ENCODE results near the gene PRKCE.

Gene PRKCE

DNA sequence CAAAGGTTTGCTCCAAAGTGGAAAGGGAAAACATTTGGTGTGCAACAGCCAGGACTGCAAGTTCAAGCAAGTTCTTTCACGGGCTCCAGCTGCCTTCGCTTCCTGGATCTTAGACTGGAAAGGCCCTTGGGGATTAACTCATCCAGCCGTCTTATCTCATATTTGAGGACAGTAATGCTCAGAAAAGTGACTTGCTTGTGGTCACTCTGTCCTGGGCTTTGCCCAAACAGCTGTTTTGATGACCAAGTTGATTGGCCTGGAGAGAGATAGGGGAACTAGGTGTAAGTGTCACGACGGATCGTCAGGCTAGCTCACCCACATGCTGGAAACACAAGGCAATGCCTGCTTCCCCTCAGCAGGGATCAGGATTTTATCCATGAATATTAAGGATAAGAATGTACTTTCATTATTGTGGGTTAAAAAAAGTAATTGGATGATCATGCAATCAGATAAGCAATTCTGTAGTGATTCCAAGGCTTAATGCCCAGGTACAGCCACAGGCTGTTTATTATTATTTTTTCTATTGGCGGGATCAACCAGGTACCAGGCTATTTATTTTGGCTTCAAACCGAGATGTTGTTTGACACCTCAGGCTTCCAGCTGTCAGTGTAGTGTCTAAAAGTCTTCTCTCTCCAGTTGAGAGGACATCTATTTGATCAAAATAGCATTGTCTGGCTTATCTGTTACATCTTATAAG is 483.2 kb downstream of the PRKCE start:
- Histone ChIP-seq H3K27me3 (ENCODE audit: control insufficient read depth in 1 of 2, insufficient read depth in 2 of 2, low read length in 2 of 2) (no peaks in the 10 kb centered on the region), H3K9me3 (ENCODE audit: control insufficient read depth in 1 of 2, low read length in 2 of 2) (no peaks in the 10 kb centered on the region), H3K4me1 (ENCODE audit: control insufficient read depth in 1 of 2, insufficient read depth in 2 of 2, low read length in 2 of 2) (no peaks in the 10 kb centered on the region), H3K9ac (ENCODE audit: low read depth in 1 of 2, low read length in 2 of 2) (no peak overlapping the region), H3K4me3 (ENCODE audit: low read depth in 1 of 2, low read length in 2 of 2) (no peak overlapping the region), H3K27ac (ENCODE audit: low read depth, low read length) (no peak overlapping the region), H3K36me3 (ENCODE audit: control insufficient read depth in 1 of 2, insufficient read depth in 2 of 2, low read length in 2 of 2) (no peaks in the 10 kb centered on the region)

DNA sequence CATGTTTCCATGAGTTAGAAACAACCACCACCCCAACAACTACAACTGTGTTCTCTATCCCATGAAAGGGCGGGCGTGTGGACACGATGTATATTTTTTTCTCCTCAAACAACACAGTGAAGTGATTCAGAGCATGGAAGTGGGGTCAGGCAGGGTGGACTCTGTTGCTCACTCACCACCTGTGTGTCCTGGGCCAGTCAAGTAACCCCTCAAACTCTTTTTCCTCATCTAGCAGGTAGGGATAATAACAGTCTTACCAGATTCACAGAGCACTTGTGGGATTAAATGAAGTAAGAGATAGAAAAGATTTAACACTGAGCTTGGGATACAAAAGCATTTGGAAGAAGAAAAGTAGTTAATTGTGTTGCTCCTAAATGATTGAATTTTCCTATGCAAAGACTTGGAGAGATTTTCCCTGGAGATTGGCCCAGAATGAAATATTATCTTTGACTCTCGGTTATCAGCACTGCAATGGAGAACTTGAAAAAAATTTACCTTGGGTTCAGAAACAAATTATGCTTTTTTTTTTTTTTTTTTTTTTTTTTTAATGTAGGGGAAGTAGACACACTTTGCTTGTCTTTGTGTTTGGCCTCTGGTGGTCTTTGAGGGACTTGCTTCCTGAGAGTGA is 483.9 kb downstream of the PRKCE start:
- Histone ChIP-seq H3K4me3 (ENCODE audit: low read depth in 1 of 2, low read length in 2 of 2) (no peak overlapping the region), H3K9me3 (ENCODE audit: control insufficient read depth in 1 of 2, low read length in 2 of 2) (no peaks in the 10 kb centered on the region), H3K36me3 (ENCODE audit: control insufficient read depth in 1 of 2, insufficient read depth in 2 of 2, low read length in 2 of 2) (no peaks in the 10 kb centered on the region), H3K27ac (ENCODE audit: low read depth, low read length) (no peak overlapping the region), H3K9ac (ENCODE audit: low read depth in 1 of 2, low read length in 2 of 2) (no peak overlapping the region), H3K4me1 (ENCODE audit: control insufficient read depth in 1 of 2, insufficient read depth in 2 of 2, low read length in 2 of 2) (no peaks in the 10 kb centered on the region), H3K27me3 (ENCODE audit: control insufficient read depth in 1 of 2, insufficient read depth in 2 of 2, low read length in 2 of 2) (no peaks in the 10 kb centered on the region)

- H3K36me3 ChIP-seq (ENCODE audit: control insufficient read depth in 1 of 2, insufficient read depth in 2 of 2, low read length in 2 of 2), result no peaks in the 10 kb centered on the region
- H3K9me3 ChIP-seq (ENCODE audit: control insufficient read depth in 1 of 2, low read length in 2 of 2), result no peaks in the 10 kb centered on the region
- H3K9ac ChIP-seq (ENCODE audit: low read depth in 1 of 2, low read length in 2 of 2), result no peak overlapping the region
- H3K27ac ChIP-seq (ENCODE audit: low read depth, low read length), result no peak overlapping the region
- H3K4me1 ChIP-seq (ENCODE audit: control insufficient read depth in 1 of 2, insufficient read depth in 2 of 2, low read length in 2 of 2), result no peaks in the 10 kb centered on the region
- H3K27me3 ChIP-seq (ENCODE audit: control insufficient read depth in 1 of 2, insufficient read depth in 2 of 2, low read length in 2 of 2), result no peaks in the 10 kb centered on the region
- H3K4me3 ChIP-seq (ENCODE audit: low read depth in 1 of 2, low read length in 2 of 2), result no peak overlapping the region
These were observed 484.5 kb downstream of the PRKCE start for GRCh38 chr2:46135958-46136357.

DNA sequence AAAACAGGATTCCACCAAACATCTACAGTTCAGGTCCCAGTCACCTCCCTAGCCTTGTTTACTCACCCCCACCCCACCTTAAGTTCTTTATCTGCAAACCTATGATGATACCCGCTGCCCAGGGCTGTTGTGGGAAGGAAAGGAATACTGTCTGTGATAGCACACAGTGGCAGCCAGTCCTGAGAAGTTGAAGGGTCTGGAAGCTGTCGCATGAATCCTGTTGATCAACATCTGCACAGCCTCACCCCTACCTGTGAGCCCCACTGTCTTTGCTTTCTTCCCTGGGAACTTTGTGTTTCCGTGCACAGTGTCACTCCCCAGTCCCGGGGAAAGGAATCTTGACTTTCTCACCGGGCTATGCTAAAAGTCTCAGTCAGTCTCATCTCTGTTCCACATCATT is 485.0 kb downstream of the PRKCE start:
- H3K27me3 ChIP-seq (ENCODE audit: control insufficient read depth in 1 of 2, insufficient read depth in 2 of 2, low read length in 2 of 2), result no peaks in the 10 kb centered on the region
- H3K27ac ChIP-seq (ENCODE audit: low read depth, low read length), result no peak overlapping the region
- H3K36me3 ChIP-seq (ENCODE audit: control insufficient read depth in 1 of 2, insufficient read depth in 2 of 2, low read length in 2 of 2), result no peaks in the 10 kb centered on the region
- H3K9ac ChIP-seq (ENCODE audit: low read depth in 1 of 2, low read length in 2 of 2), result no peak overlapping the region
- H3K4me3 ChIP-seq (ENCODE audit: low read depth in 1 of 2, low read length in 2 of 2), result no peak overlapping the region
- H3K4me1 ChIP-seq (ENCODE audit: control insufficient read depth in 1 of 2, insufficient read depth in 2 of 2, low read length in 2 of 2), result no peaks in the 10 kb centered on the region
- H3K9me3 ChIP-seq (ENCODE audit: control insufficient read depth in 1 of 2, low read length in 2 of 2), result no peaks in the 10 kb centered on the region

GRCh38 chr2:46136953-46137352 is 485.5 kb downstream of the PRKCE start:
- Histone ChIP-seq H3K27me3 (ENCODE audit: control insufficient read depth in 1 of 2, insufficient read depth in 2 of 2, low read length in 2 of 2) (no peaks in the 10 kb centered on the region), H3K9me3 (ENCODE audit: control insufficient read depth in 1 of 2, low read length in 2 of 2) (no peaks in the 10 kb centered on the region), H3K36me3 (ENCODE audit: control insufficient read depth in 1 of 2, insufficient read depth in 2 of 2, low read length in 2 of 2) (no peaks in the 10 kb centered on the region), H3K4me3 (ENCODE audit: low read depth in 1 of 2, low read length in 2 of 2) (no peak overlapping the region), H3K4me1 (ENCODE audit: control insufficient read depth in 1 of 2, insufficient read depth in 2 of 2, low read length in 2 of 2) (peaks cover 0 to under 1% of the 10 kb centered on the region in 2 donors), H3K9ac (ENCODE audit: low read depth in 1 of 2, low read length in 2 of 2) (no peak overlapping the region), H3K27ac (ENCODE audit: low read depth, low read length) (no peak overlapping the region)

GRCh38 chr2:46142546-46143428 is 491.3 kb downstream of the PRKCE start:
- H3K9ac ChIP-seq (ENCODE audit: low read depth in 1 of 2, low read length in 2 of 2), result no peak overlapping the region
- no peaks in the 10 kb centered on the region for H3K27me3 ChIP-seq (ENCODE audit: control insufficient read depth in 1 of 2, insufficient read depth in 2 of 2, low read length in 2 of 2)
- no peak overlapping the region for H3K27ac ChIP-seq (ENCODE audit: low read depth, low read length)
- no peak overlapping the region for H3K4me3 ChIP-seq (ENCODE audit: low read depth in 1 of 2, low read length in 2 of 2)
- H3K9me3 ChIP-seq (ENCODE audit: control insufficient read depth in 1 of 2, low read length in 2 of 2), result no peaks in the 10 kb centered on the region
- peaks cover 0 to 7% of the 10 kb centered on the region in 2 donors for H3K36me3 ChIP-seq (ENCODE audit: control insufficient read depth in 1 of 2, insufficient read depth in 2 of 2, low read length in 2 of 2)
- H3K4me1 ChIP-seq (ENCODE audit: control insufficient read depth in 1 of 2, insufficient read depth in 2 of 2, low read length in 2 of 2), result peaks cover 14 to 19% of the 10 kb centered on the region in 2 donors

DNA sequence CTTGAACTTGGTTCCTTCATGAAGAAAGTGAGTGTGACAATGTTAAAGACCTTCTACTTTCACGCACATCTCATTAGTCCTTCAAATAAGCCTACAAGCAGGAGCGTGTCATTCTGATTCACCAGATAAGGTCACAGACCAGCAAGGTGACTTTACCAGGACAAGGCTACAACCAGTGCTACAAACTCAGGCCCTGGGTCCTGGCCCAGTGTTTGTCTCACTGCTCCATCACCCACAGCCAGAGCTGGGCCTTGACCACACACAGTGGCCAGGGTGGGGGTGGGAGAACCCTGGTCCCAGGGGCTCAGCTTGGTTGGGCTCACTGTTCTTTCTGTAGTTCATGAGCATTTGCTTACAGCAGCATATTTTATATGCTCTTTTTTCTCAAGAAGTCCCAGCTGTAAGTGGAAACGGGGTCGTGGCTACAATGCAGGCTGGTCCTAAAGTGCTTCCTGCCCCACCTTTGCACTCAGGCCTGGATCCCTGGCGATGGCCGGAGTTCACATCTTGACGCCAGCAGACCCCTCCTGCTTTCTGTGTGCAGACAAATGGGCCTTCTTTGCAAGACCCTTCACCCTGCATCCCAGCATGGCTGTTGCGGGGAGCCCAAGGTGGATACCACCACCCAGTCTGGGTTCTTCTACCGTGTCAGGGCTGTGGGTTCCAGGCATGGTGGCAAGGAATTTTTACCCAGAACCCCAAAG is 492.1 kb downstream of the PRKCE start:
- Histone ChIP-seq H3K27ac (ENCODE audit: low read depth, low read length) (no peak overlapping the region), H3K36me3 (ENCODE audit: control insufficient read depth in 1 of 2, insufficient read depth in 2 of 2, low read length in 2 of 2) (peaks cover 0 to 7% of the 10 kb centered on the region in 2 donors), H3K9ac (ENCODE audit: low read depth in 1 of 2, low read length in 2 of 2) (no peak overlapping the region), H3K4me1 (ENCODE audit: control insufficient read depth in 1 of 2, insufficient read depth in 2 of 2, low read length in 2 of 2) (peaks cover 14 to 19% of the 10 kb centered on the region in 2 donors), H3K9me3 (ENCODE audit: control insufficient read depth in 1 of 2, low read length in 2 of 2) (no peaks in the 10 kb centered on the region), H3K27me3 (ENCODE audit: control insufficient read depth in 1 of 2, insufficient read depth in 2 of 2, low read length in 2 of 2) (no peaks in the 10 kb centered on the region), H3K4me3 (ENCODE audit: low read depth in 1 of 2, low read length in 2 of 2) (no peak overlapping the region)

DNA sequence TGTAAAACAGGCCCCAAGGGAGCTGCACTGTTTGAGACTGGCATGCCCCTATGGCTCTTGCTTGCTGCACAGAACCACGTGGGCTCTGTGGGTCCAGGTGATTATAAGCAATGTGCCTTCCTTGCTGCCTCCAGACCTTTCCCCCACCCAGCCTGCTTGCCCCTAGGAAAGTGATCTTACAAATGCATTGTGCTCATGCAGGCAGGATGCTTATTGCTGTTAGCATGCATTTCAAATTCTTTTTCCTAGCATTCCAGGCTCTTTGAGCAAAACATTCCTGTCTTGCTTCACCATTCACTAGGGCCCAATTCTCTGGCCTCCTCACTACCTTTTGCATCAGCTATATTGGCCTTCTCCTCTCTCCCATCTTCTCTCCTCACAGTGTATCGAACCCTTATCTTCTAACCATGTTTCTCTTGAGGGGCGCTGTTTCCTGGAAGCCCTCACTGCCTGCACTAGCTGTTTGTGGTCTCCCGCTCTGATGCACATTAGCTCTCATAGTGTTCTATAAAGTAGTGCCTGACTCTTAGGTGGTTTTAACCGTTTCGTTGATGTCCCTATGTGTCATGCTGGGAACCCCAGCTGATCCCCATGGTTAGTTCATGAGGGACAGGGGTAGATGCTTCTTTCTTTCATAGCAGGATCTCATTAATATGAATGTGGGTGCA is 492.8 kb downstream of the PRKCE start:
- Histone ChIP-seq H3K4me3 (ENCODE audit: low read depth in 1 of 2, low read length in 2 of 2) (no peak overlapping the region), H3K36me3 (ENCODE audit: control insufficient read depth in 1 of 2, insufficient read depth in 2 of 2, low read length in 2 of 2) (peaks cover 0 to 7% of the 10 kb centered on the region in 2 donors), H3K9me3 (ENCODE audit: control insufficient read depth in 1 of 2, low read length in 2 of 2) (no peaks in the 10 kb centered on the region), H3K4me1 (ENCODE audit: control insufficient read depth in 1 of 2, insufficient read depth in 2 of 2, low read length in 2 of 2) (peaks cover 14 to 19% of the 10 kb centered on the region in 2 donors), H3K9ac (ENCODE audit: low read depth in 1 of 2, low read length in 2 of 2) (no peak overlapping the region), H3K27me3 (ENCODE audit: control insufficient read depth in 1 of 2, insufficient read depth in 2 of 2, low read length in 2 of 2) (no peaks in the 10 kb centered on the region), H3K27ac (ENCODE audit: low read depth, low read length) (no peak overlapping the region)

DNA sequence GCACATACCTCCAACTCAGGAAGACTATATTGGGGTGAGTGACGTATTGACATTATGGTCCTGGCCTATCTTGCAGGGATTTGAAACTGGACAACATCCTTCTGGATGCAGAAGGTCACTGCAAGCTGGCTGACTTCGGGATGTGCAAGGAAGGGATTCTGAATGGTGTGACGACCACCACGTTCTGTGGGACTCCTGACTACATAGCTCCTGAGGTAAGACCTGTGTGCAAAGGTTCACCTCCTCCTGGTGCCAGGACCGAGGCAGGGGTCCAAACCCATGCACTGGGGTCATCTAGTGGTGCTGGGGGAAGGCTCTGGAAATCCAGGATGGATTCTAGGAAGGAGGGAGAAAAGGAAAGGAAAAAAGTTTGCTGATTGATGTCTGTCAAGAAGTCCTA is 493.5 kb downstream of the PRKCE start:
- Histone ChIP-seq H3K27ac (ENCODE audit: low read depth, low read length) (no peak overlapping the region), H3K4me1 (ENCODE audit: control insufficient read depth in 1 of 2, insufficient read depth in 2 of 2, low read length in 2 of 2) (peaks cover 14 to 19% of the 10 kb centered on the region in 2 donors), H3K9ac (ENCODE audit: low read depth in 1 of 2, low read length in 2 of 2) (no peak overlapping the region), H3K36me3 (ENCODE audit: control insufficient read depth in 1 of 2, insufficient read depth in 2 of 2, low read length in 2 of 2) (peaks cover 0 to 7% of the 10 kb centered on the region in 2 donors), H3K27me3 (ENCODE audit: control insufficient read depth in 1 of 2, insufficient read depth in 2 of 2, low read length in 2 of 2) (no peaks in the 10 kb centered on the region), H3K9me3 (ENCODE audit: control insufficient read depth in 1 of 2, low read length in 2 of 2) (no peaks in the 10 kb centered on the region), H3K4me3 (ENCODE audit: low read depth in 1 of 2, low read length in 2 of 2) (no peak overlapping the region)
